GM18951 (cell line): ENCODE measurements around the gene WDR13.
"Not testable (repeated sequence)": the region's sequence is repeated elsewhere in the genome, so short reads cannot be mapped to it uniquely, and the experiment has no call there.

Experiments used
- POLR2A ChIP-seq: IDR thresholded peaks from 4 replicates; pipeline ENCODE4 v1.6.1; 2011; ENCODE audit warnings: mild to moderate bottlenecking; ENCODE audit not compliant: insufficient read length, insufficient read depth; ENCODE audit errors: extremely low read depth
- in situ Hi-C: fragments of 300-500 bp; cut with MboI; formaldehyde crosslinking; loops from one replicate; pipeline ENCODE4 v1.12.0; 2022; ENCODE audit warnings: low sequenced_read_pairs, mixed read lengths, inconsistent platforms; ENCODE audit not compliant: unreplicated experiment

Gene WDR13

GRCh38 chrX:48648336-48648751, 51.1 kb downstream of the WDR13 start:
- in situ Hi-C loops: no loop called here
- no peak for TF ChIP-seq POLR2A

DNA sequence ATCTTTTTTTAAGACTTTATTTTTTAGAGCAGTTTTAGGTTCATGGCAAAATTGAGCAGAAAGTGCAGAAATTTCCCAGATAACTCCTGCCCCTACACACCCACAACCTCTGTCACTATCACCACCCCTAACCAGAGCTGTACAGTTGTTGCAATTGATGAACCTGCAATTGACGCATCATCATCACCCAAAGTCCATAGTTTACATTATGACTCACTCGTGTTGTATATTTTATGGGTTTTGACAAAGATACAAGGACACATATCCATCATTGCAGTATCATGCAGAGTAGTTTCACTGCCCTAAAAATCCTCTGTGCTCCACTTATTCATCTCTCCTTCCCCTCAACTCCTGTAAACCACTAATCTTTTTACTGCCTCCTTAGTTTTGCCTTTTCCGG, 51.8 kb downstream of the WDR13 start:
- in situ Hi-C loops: no loop called here
- TF ChIP-seq POLR2A: no peak

DNA sequence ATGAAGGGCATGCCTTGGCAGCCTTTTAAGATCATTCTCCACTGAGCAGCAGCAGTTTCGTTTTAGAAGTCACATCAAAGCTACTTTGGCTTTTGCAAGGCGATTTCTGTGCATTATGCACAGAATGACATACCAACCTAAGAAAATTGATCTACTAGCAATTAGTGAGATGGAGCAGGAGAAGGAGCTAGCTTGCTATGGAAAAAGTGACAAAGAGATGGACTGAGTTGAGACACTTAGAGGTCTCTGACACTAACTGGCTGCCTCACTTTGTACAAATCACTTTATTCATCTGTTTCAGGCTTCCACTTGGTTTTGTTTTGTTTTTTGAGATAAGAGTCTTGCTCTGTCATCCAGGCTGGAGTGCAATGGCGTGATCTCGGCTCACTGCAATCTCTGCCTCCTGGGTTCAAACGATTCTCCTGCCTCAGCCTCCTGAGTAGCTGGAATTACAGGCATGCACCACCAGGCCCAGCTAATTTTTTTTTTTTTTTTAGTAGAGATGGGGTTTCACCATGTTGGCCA, 54.8 kb downstream of the WDR13 start:
- in situ Hi-C loops: not testable (repeated sequence)

DNA sequence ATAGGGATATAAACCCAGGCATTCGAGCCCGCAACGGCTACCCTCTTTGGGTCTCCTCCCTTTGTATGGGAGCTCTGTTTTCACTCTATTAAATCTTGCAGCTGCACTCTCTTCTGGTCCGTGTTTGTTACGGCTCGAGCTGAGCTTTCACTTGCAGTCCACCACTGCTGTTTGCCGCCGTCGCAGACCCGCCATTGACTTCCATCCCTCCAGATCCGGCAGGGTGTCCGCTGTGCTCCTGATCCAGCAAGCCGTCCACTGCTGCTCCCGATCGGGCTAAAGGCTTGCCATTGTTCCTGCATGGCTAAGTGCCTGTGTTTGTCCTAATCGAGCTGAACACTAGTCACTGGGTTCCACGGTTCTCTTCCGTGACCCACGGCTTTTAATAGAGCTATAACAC, 57.5 kb downstream of the WDR13 start:
- in situ Hi-C loops: not testable (repeated sequence)
